Stimulated activated CD4-positive, alpha-beta T cell treated with anti-CD3 and anti-CD28 coated beads, Interleukin-15, amount 100 ng/mL, for 1 hour (primary cell): ENCODE results near the gene DNMT3B.
"Not testable (repeated sequence)": the region's sequence is repeated elsewhere in the genome, so short reads cannot be mapped to it uniquely, and the experiment has no call there.

ENCODE experiments used
- DNase-seq, 2 donors: peaks; one replicate each; pipeline ENCODE4 v3.0.0-alpha.2; 2020; ENCODE audit warnings: low read depth in 1 of 2, low spot score in 1 of 2

The DNMT3B gene

DNA sequence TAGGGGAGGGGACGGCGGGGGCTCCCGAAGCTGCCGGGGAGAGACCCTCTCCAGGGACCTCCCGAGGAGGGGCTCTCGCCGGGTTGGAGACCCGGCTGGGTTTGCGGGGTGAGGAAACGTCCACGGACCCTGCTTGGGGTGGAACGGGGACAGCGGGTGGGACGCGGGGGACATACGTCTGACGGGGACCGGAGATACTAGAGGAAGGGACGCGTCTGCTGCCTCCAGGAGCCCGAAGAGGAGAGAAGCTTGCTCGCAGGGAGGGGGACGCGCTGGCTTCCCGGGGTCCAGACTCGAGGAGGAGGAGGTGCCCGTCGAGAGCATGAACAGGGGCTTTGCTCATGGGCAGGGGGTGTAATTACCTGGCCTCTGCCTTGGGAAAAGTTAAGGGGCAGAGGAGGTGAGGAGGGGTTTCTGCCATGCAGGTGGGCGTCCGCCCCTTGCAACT lies 593 bp downstream of the DNMT3B start:
- DNase-seq: no peak

DNA sequence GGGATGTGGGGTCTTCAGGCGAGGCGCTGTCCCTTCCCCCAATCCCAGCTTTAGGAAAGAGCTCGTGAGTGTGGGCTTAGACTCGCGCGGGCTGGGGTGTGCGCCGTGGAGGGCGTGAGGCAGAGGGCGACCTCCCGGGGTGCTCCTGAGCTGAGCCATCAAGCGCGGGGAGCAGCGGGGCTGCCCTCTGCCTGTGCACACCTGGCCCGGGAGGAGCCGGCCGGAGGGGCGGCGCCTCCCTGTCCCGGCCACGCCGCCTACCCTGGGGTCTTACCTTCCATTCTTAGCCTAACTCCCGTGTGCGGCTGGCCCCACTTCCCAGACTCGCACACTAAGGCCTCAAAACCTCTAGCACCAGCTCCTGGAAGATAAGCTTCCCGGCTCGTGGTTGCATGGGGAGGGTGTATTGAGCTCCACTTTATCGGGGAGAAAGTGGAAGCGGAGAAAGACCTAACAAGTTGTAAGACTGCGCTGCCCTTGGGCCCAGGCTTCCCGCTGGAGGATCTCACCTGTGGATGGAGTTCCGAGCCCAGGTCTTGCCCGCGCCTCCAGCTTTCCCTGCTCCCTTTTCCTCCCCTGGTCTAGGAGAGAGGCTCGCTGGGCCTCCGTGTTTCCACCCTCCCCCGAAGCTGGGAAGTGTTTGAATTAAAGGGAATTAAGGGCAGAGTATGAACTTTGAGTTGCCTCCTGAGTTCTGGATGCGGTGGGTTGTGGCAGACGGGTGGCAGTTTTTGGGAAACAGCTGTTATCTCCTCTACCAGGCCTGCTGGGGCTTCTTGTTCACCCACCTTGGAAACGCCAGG lies 1.2 kb downstream of the DNMT3B start:
- no peak for DNase-seq

DNA sequence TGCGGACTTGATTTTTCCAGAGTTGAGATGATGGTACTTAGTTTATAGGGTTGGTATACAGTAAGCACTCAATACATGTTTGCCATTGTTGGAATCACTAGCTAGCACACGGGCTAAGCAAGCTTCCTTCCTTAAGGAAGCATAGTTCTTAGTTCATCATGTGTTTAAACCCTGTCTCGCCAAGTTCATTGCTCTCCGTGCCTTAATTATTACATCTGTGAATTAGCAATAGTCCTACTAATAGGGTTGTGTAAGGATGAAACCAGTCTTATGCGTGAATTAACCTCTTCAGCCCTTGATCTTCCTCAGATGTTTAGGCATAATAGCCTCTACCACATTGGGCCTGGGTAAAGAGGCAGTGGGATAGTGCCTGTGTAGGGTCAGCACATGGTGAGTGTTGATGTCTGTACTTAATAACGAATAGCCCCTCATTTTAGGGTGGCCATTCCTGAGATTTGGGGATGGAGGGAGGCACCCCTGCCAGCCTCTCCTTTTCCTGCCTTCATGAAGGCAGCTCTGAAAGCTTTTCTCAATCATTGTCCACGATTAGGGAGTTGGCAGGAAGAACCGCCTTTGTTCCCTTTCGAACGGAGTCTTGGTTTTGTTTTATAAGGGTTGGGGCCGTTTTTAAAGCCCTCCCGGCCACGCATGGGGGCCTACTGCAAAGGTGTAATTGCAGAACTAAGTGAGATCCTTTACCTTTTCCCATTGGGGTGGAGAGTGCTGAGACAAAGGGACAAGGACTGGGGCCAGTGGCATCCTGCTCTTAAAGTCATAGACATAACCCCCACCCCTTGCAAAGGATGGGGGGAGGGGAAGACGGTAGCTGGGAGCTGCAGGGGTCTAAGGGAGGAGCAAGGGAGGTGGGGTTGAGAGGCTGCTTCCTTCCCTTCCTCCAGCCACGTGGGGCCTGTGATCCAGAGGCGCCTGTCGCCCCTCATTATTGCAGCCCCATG lies 2.1 kb downstream of the DNMT3B start:
- DNase-seq: no peak

DNA sequence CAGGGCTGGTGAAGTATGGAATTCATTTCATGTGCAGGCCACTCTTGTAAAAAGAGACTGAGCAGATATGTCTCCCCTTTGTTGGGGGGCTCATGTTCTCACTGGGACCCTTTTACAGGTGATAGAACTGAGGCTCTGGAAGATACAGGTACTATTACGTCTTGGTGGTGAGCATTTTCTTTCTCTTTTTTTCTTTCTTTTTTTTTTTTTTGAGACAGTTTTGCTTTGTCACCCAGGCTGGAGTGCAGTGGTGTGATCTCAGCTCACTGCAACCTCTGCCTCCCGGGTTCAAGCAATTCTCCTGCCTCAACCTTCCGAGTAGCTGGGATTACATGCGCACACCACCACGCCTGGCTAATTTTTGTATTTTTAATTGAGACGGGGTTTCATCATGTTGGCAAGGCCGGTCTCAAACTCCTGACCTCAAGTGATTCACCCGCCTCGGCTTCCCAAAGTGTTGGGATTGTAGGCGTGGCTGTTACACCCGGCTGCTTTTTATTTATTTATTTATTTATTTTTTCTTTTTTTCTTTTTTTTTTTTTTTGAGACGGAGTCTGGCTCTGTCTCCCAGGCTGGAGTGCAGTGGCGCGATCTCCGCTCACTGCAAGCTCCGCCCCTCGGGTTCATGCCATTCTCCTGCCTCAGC lies 3.2 kb downstream of the DNMT3B start:
- not testable (repeated sequence) for DNase-seq

DNA sequence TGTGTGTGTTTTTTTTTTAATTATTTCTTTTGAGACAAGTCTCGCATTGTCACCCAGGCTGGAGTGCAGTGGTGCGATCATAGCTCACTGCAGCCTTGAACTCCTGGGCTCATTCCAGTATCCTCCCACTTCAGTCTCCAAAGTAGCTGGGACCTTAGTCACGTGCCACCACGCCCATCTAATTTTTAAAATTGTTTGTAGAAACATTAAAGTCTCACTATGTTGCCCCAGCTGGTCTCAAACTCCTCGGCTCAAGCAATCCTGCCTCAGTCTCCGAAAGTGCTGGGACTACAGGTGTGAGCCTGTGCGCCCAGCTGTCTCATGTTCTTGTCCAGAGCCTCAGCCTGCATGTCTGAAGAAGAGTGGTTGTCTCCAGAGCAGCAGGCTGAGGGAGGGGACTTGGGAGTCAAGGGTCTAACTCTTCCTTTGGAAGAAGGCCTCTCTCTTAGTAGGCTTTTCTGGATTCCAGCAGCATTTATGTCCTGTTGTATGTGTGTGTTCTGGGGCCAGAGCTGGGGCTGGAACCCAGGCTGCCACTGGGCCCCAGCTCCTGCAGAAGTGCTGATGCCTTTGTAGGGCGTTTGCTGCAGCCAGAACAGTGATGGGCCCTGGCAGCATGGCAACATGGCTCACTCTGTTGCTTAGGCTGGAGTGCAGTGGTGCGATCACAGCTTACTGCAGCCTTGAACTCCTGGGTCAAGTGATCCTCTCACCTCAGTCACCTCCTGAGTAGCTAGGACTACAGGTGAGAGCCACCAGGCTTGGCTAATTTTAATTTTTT lies 5.4 kb downstream of the DNMT3B start:
- no peak for DNase-seq

DNA sequence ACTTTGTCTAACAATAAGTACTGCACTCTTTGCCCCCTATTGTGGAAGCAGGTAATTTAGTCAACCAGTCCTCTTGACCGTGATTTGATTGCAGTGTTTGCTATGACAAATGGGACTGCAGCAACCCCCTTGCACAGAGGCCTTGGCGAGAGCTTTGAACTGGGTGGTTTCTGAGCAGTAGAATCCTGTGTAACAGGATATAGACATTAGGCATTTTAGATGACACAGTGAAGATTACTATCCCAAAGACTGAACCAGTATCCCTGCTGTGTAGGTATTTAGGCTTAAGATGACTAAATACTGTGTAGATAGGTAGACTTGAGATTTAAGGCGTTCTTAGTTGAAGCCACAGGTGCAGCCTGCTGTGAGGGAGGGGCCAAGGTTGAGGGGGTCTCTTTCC lies 9.9 kb downstream of the DNMT3B start:
- no peak for DNase-seq

DNA sequence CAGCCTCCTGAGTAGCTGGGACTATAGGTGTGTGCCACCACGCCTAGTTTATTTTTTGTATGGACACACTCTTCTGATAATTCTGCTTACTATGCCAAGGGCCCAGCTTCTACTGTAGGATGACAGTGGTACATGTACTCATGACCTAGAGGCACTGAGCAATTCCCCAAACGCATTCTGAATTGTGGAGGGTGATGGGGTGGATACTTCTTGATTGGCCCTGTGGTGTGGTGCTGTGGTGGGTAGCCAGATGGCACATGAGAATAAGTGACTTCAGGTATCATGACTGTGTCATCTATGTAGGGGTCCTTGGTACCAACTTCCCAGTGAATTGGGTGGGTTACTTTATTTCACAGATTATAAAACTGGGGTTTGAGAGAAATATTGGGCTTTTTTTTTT lies 11.0 kb downstream of the DNMT3B start:
- no peak for DNase-seq

DNA sequence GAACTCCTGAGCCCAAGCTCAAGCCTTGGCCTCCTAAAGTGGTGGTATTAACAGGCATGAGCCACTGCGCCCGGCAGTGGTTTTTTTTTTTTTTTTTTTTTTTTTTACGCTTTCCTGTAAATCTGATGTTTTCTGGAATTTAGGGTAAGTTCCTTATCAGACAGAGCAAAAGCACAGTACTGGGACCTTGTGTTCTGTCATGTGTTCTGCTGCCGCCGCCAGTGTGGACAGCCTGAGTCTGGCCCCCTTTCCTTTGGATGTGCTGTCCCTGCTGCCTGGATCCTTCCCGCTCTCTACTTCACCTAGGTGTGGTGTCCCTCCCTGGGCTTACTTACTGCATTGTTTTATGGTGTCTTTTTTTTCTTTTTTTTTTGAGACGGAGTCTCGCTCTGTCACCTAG lies 11.7 kb downstream of the DNMT3B start:
- no peak for DNase-seq

DNA sequence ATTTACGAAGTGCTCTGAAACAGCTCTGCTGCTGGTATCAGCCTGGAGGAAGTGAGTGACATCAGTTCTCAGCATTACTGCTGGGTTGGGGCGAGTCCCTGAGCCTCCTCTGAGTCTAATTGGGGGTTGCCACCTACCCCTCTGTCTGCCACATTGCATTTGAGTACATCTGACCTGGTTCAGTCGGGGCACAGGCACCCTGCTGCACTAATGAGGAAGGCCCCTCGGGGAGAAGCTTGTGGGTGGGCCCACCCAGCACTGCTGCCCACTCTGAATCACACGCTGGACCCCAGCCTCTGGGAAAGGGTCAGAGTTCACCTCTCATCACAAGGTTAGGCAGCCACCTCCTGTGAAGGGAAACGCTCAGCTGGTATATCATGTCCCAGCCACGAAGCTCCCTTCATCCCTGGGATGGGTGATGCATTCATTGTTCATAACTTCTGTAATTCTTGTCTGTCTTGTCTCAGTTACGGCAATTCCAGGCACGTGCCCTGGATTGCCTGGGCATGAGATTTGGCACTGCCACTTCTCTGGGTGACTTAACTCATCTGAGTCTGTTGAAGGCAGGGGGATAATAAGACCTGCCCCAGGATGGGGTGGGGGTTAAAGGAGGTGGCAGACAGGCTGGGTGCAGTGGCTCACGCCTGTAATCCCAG lies 13.3 kb downstream of the DNMT3B start:
- DNase-seq: no peak

DNA sequence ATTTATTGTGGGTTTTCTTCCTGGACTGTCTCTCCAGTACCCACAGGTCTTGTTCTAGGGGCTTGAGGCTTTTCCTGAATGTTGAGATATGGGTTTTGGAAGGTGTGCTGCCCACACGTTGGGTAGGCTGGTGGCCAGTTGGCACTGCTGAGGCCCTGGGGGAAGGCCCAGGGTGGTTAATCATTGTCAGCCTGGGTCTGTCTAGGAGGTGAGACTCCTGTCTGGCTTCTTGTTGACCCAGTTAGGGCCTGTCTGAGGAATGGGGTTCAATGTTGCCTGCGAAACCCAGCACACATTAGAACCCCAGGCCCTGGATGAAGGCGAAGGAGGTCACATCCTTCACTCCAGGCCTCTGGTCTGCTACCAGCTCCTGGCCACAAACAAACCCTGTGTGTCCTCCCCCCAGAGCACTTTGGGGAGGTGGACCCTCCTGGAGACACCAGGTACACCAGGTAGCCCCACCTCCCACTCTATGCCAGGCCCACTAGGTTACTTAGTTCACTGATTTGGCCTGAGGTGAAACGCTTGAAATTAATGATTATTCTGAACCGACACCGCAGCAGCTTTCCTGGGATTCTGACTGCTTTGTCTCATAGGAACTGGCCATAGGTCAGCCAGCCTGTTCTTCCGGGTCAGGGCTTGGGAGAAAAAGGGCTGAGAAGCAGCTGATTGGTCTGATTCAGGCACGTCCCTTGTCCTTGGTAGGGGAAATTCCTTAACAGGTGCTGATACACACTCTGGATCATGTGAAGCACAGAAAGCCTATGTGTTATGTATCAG lies 15.2 kb downstream of the DNMT3B start:
- no peak for DNase-seq

DNA sequence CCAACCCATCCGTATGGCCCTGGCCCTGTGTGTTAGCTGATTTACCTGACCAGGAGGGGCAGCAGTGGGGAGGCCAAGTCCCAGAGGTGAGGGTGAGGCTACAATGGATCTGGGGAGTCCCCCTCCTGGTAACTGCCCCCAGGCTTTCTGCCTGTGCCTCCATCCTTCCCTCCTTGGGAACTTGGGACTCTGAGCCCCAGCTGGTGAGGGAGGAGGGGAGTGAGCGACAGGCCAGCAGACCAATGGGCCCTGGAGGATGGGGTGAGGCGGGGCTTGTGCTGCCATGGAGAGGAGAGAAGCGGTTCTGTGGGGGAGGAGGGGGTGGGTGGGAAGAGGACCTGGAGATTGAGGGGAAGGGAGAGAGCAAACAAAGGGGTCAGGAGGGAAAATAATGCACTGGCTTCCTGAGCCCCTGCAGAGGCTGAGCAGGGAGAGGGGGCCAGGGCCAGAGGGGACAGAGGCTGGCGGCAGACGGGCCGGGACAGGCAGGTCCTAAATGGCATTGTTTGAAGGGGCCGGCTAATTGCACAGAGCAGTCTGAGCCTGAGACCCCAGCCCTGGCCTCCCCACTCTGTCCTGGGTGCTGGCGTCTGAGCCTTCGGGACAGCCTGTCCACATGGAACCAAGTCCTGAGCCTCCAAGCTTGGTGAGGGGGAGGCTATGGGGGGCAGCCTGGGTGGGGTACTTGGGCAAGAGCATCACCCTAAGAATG lies 17.5 kb downstream of the DNMT3B start:
- DNase-seq: no peak

DNA sequence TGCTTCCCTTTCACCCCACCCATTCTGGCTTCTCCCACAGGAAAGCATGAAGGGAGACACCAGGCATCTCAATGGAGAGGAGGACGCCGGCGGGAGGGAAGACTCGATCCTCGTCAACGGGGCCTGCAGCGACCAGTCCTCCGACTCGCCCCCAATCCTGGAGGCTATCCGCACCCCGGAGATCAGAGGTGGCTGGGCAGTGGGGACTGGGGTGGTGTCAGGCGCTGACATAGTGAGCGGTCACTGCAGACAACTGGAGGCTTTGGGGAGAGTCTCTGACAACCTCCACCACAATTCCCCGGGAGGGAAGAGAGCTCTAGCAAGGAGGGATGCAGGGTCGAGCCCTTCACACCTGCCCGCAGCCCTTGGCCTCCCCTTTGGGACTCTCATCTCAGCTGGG lies 18.1 kb downstream of the DNMT3B start:
- DNase-seq: no peak

DNA sequence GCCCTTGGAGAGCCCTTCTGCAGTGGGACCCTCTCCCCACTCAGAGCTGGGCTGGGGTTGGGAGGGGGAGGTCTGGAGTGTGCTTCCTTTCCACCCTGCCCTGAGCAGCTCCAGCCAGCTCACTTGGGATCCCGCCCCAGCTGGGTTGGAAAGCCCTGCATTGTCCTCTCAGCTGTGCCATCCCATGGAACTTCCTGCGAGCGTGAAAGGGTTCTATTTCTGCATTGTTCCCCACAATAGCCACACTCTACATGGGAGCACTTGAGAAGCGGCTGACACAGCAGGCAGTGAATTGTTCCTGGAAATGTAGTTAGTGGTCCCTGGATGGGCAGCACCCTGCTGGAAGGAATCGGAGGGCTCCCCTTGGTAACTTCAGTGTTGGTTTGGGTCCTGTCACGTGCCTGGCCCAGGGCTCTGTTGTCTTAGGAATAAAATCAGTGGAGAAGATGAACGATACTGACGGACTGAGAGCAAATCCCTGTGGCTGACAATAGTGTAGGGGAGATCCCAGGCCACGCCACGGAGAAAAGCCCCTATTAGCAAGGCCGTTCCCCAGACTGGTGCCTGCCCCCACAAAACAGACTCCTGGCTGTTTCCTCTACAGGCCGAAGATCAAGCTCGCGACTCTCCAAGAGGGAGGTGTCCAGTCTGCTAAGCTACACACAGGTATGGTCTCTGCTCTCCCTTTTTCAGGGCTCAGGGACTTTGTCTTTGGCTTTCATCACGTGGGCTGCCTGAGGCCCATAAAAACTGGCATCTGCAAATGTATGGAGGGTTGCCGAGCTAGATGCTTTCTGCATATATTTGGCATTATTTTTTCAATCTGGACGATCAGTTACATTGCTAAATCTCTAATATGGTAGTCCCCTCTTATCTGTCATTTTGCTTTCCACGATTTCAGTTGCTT lies 18.8 kb downstream of the DNMT3B start:
- no peak for DNase-seq

DNA sequence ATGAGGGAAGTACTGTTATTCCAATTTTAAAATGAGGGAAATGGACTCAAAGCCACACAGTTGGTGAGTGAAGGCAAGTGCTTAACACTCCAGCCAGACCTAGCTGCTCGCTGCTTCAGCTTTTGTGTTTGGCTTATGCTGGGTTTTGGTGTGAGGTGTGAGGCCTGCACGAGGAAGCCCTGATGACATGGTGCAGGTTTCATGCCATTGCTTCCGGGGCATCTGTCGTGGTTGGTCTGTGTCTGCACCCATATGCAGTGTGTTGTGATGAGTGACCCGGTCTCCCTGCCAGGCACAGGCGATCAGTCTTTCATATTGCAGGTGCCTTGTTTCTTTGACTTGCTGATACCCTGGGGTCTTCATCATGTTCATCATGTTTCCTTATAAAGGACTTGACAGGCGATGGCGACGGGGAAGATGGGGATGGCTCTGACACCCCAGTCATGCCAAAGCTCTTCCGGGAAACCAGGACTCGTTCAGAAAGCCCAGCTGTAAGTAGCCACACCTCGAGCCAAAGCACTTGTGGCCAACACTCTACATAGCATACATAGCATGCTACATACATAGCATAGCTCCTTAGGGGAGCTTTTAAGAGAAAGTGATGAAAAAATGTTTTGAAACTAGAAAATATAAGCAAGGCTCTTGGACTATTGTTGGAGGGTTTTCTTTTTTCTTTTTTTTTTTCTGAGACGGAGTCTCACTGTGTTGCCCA lies 22.3 kb downstream of the DNMT3B start:
- no peak for DNase-seq

DNA sequence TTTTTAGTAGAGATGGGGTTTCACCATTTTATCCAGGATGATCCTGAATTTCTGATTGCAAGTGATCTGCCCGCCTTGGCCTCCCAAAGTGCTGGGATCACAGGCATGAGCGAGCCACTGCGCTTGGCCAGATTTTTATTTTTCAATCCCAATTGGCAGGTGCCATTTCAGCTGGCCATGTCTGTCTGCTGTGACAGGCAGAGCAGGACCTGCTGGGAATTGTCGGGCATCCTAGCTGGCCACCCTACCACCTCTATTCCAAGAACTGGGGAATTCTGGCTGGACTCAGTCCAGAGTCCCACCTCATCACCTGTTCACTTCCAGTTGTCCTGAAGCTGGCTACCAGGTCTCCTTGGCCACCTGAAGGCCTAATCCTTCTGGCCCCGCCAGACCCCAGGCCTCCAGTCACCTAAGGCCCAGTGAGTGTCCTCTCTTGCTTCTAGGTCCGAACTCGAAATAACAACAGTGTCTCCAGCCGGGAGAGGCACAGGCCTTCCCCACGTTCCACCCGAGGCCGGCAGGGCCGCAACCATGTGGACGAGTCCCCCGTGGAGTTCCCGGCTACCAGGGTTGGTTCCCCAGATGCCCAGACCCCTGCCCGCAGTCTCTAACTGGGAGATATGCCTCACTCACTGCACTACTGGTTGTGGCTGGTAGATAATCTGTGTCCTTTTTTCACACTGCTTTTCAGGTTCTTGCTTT lies 24.0 kb downstream of the DNMT3B start:
- DNase-seq: no peak

DNA sequence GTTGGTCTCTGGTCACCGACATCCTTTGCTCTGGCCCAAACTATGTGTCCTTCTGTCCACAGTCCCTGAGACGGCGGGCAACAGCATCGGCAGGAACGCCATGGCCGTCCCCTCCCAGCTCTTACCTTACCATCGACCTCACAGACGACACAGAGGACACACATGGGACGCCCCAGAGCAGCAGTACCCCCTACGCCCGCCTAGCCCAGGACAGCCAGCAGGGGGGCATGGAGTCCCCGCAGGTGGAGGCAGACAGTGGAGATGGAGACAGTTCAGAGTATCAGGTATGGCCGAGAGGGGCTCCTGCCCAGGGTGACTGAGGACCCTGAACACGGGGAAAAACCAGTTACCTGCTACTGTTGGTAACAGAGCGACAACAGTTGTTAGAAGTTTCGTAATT lies 25.0 kb downstream of the DNMT3B start:
- no peak for DNase-seq
